Measurements from ENCODE around the gene UQCR11.

Gene UQCR11

DNA sequence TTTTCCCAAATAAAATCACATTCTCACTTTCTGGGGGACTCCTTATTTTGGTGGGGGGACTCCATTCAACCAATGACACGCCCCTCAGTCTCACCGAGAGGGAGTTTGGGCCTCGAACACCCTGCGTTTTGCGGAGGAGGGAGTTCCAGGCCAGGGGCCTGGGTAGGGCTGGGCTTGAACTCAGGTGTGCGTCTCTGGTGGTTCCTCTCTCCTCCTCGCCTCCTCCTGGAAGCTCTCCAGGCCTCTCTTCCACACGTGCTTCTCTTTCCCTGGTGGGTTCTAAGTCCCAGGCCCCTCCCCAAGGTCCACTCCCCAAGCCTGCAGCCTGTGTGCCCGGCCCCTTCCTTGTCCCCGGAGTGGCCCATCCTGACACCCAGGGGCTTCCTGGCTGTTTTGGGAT, 51.8 kb downstream of the UQCR11 start:
- H3F3A ChIP-seq (ENCODE audit: control insufficient read depth, insufficient read depth) = no peaks in the 10 kb centered on the region
- no peaks in the 10 kb centered on the region for H3K9me3 ChIP-seq (ENCODE audit: control insufficient read depth, insufficient read depth, low read length)
- H3K9me2 ChIP-seq (replicated peaks; ENCODE audit: control insufficient read depth, low read length) = no peaks in the 10 kb centered on the region
- H3K4me3 ChIP-seq (ENCODE audit: low read length) = no peak overlapping the region
- TF ChIP-seq CTCF (IDR thresholded peaks at IDR 0.05; ENCODE audit: low read depth, low read length, poor library complexity, severe bottlenecking) = no peak
- TF ChIP-seq EZH2phosphoT487 (IDR thresholded peaks at IDR 0.05; ENCODE audit: borderline replicate concordance, low read length) = no peak
- no peaks in the 10 kb centered on the region for H3K79me2 ChIP-seq (ENCODE audit: control insufficient read depth, low read length)
- H3K4me1 ChIP-seq (ENCODE audit: control insufficient read depth, low read length) = no peaks in the 10 kb centered on the region
- H3K27me3 ChIP-seq (ENCODE audit: control insufficient read depth, low read length) = no peaks in the 10 kb centered on the region
- no peaks in the 10 kb centered on the region for H4K20me1 ChIP-seq (ENCODE audit: control insufficient read depth, insufficient read depth, low read depth, low read length)
- no peak overlapping the region for H3K27ac ChIP-seq (ENCODE audit: low read depth, low read length)
- no peak overlapping the region for H3K4me2 ChIP-seq (ENCODE audit: low read length)
- no peaks in the 10 kb centered on the region for H3K36me3 ChIP-seq (ENCODE audit: control insufficient read depth, low read length)

DNA sequence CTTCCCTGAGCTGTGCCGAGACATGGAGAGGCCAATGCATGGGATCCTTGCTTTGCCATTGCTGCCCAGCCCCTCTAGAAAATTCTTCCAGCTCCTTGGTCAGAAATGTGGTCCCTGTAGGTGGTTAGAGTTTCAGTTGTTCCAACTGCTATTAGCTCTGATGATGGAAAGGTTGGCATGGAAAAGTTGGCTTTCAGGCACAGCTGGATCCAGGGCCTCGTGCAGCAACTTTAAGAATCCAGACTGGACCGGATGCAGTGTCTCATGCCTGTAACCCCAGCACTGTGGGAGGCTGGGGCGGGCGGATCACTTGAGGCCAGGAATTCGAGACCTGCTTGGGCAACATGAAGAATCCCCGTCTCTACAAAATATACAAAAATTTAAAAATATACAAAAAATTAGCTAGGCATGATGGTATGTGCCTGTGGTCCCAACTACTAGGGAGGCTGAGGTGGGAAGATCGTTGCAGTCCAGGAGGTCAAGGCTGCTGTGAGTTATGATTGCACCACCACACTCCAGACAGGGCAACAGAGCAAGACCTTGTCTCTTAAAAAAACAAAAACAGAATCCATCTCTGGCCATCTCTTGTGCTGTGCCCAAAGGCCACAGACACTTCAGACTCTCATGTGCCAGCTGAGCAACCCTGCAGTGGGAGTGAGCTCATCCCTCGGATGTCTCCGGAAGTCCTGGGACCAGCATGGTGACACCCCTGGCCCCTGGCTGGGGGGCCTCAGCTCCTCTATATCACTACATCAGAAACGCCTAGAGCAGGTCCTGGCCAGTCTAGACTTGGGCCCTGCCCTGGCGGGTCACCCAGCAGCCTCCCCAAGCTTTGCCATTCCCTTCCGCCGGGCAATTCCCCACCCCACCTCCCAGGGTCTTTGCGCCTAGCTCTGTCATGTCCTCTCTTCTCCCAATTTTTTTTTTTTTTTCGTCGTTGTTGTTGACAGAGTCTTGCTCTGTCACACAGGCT, 53.9 kb downstream of the UQCR11 start:
- Histone ChIP-seq H3K4me1 (ENCODE audit: control insufficient read depth, low read length) (peaks cover 4% of the 10 kb centered on the region), H3K79me2 (ENCODE audit: control insufficient read depth, low read length) (no peaks in the 10 kb centered on the region), H3K36me3 (ENCODE audit: control insufficient read depth, low read length) (no peaks in the 10 kb centered on the region), H3K4me3 (ENCODE audit: low read length) (no peak overlapping the region), H3K9me3 (ENCODE audit: control insufficient read depth, insufficient read depth, low read length) (no peaks in the 10 kb centered on the region), H3K27ac (ENCODE audit: low read depth, low read length) (no peak overlapping the region), H4K20me1 (ENCODE audit: control insufficient read depth, insufficient read depth, low read depth, low read length) (no peaks in the 10 kb centered on the region), H3K27me3 (ENCODE audit: control insufficient read depth, low read length) (no peaks in the 10 kb centered on the region), H3K4me2 (ENCODE audit: low read length) (no peak overlapping the region), H3F3A (ENCODE audit: control insufficient read depth, insufficient read depth) (no peaks in the 10 kb centered on the region), H3K9me2 (replicated peaks; ENCODE audit: control insufficient read depth, low read length) (no peaks in the 10 kb centered on the region)
- TF ChIP-seq EZH2phosphoT487 (IDR thresholded peaks at IDR 0.05; ENCODE audit: borderline replicate concordance, low read length) (no peak), CTCF (IDR thresholded peaks at IDR 0.05; ENCODE audit: low read depth, low read length, poor library complexity, severe bottlenecking) (no peak)

DNA sequence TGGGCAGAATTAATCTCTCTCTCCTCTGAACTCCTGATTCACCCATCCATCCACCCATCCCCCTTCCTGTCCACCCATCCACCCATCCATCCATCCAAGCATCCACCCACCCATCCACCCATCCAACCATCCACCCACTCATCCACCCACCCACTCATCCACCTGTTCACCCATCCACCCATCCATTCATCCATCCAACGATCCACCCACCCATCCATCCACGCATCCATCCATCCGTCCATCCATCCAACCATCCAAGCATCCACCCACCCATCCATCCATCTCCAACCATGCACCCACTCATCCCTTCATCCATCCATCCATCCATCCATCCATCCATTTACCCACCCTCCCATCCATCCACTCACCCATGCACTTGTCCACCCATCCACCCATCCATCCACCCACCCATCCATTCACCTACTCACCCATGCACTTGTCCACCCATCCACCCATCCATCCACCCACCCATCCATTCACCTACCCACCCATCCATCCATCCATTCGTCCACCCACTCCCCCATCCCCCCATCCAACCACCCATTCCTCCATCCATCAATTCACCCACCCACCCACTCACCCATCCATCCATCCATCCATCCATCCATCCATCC, 55.8 kb downstream of the UQCR11 start:
- Histone ChIP-seq H3K36me3 (ENCODE audit: control insufficient read depth, low read length) (no peaks in the 10 kb centered on the region), H3F3A (ENCODE audit: control insufficient read depth, insufficient read depth) (no peaks in the 10 kb centered on the region), H3K27me3 (ENCODE audit: control insufficient read depth, low read length) (no peaks in the 10 kb centered on the region), H3K79me2 (ENCODE audit: control insufficient read depth, low read length) (no peaks in the 10 kb centered on the region), H3K9me2 (replicated peaks; ENCODE audit: control insufficient read depth, low read length) (no peaks in the 10 kb centered on the region), H4K20me1 (ENCODE audit: control insufficient read depth, insufficient read depth, low read depth, low read length) (no peaks in the 10 kb centered on the region; the same call in 1 of the 2 replicates), H3K4me1 (ENCODE audit: control insufficient read depth, low read length) (peaks cover 13% of the 10 kb centered on the region), H3K4me2 (ENCODE audit: low read length) (no peak overlapping the region), H3K9me3 (ENCODE audit: control insufficient read depth, insufficient read depth, low read length) (no peaks in the 10 kb centered on the region), H3K27ac (ENCODE audit: low read depth, low read length) (no peak overlapping the region), H3K4me3 (ENCODE audit: low read length) (no peak overlapping the region)
- TF ChIP-seq CTCF (IDR thresholded peaks at IDR 0.05; ENCODE audit: low read depth, low read length, poor library complexity, severe bottlenecking) (no peak), EZH2phosphoT487 (IDR thresholded peaks at IDR 0.05; ENCODE audit: borderline replicate concordance, low read length) (no peak)
